BJ (cell line): ENCODE data around the gene SLC6A9. TPM values are rescaled to one million over a fixed set of nuclear protein-coding genes. Genes with fewer than 3 reads are reported as not detected.

Experiments
- CTCF ChIA-PET: fragments of 350-600 bp; formaldehyde crosslinking; extraction: SDS; loops from one replicate; lab custom pipeline; 2021; ENCODE audit warnings: antibody characterized with exemption, inconsistent platforms; lab: Yijun Ruan, JAX
- POLR2A ChIA-PET: fragments of 300-600 bp; sonication (Branson Sonifier 250); formaldehyde crosslinking; extraction: SDS; loops from one replicate; lab custom pipeline; 2021; ENCODE audit warnings: antibody characterized with exemption; lab: Charles Lee
- DNase-seq: peaks from one replicate; pipeline ENCODE4 v3.0.0-alpha.2; 2011; ENCODE audit warnings: low read depth
- H3K27me3 ChIP-seq: 2 replicates; pipeline ENCODE4 v1.6.0; 2011; ENCODE audit warnings: low read length; ENCODE audit not compliant: control insufficient read depth, insufficient read depth
- H3K36me3 ChIP-seq: 2 replicates; pipeline ENCODE4 v1.5.1; 2011; ENCODE audit warnings: low read length; ENCODE audit not compliant: control insufficient read depth, insufficient read depth
- H3K4me3 ChIP-seq: 2 replicates; pipeline ENCODE4 v1.5.1; 2011; ENCODE audit warnings: low read depth, mild to moderate bottlenecking, control low read depth, low read length
- CTCF ChIP-seq: IDR thresholded peaks from 2 replicates; pipeline ENCODE4 v1.5.1; 2011; ENCODE audit warnings: low read depth, mild to moderate bottlenecking, control low read depth, inconsistent platforms, low read length, moderate library complexity; ENCODE audit not compliant: insufficient read depth
- polyA plus RNA-seq: library from polyadenylated mRNA; depleted of rRNA; stranded (reverse); fragments of >200 nt; gene quantifications from 2 replicates; pipeline ENCODE4 v1.2.3, GENCODE V29; 2011

The SLC6A9 gene
- polyA plus RNA-seq, 1 experiment, result 53.9 TPM

GRCh38 chr1:43979261-43979527 lies 52.1 kb downstream of the SLC6A9 start:
- TF ChIP-seq CTCF, result no peak
- peak overlapping the region; percentile 68 for H3K4me3 ChIP-seq
- no peaks in the 10 kb centered on the region for H3K27me3 ChIP-seq
- ChIA-PET POLR2A (no interaction called here), CTCF (interaction anchor here (1.3 kb wide), 1 partner anchor 10 kb away, joined by 3 read pairs; no protein-coding TSS in a partner anchor)
- DNase-seq, result no peak
- peaks cover 12% of the 10 kb centered on the region for H3K36me3 ChIP-seq

- CTCF ChIA-PET, result interaction anchor here (1.0 kb wide), 1 partner anchor 9 kb away, joined by 3 read pairs; the partner anchor contains the start of gene DPH2
- H3K36me3 ChIP-seq, result peaks cover 11% of the 10 kb centered on the region
- POLR2A ChIA-PET, result no interaction called here
- peak within 1 kb of the TSS; percentile 68 for H3K4me3 ChIP-seq
- no peak for DNase-seq
- no peak for TF ChIP-seq CTCF
- no peaks in the 10 kb centered on the region for H3K27me3 ChIP-seq
These were observed 52.6 kb downstream of the SLC6A9 start, which contains the start of gene B4GALT2 for GRCh38 chr1:43978551-43979260. TSS of gene B4GALT2 (plus strand) at chr1:43979210. CDS start at chr1:43981161, 1,951 bp downstream.

- H3K36me3 ChIP-seq, result peaks cover 8% of the 10 kb centered on the region
- no peaks in the 10 kb centered on the region for H3K27me3 ChIP-seq
- no peak for TF ChIP-seq CTCF
- no peak overlapping the region for H3K4me3 ChIP-seq
- no peak for DNase-seq
- POLR2A ChIA-PET, result no interaction called here
- CTCF ChIA-PET, result interaction anchor here (1.0 kb wide), 1 partner anchor 8 kb away, joined by 3 read pairs; the partner anchor contains the start of gene DPH2
These were observed 53.1 kb downstream of the SLC6A9 start for GRCh38 chr1:43978264-43978550.

- ChIA-PET POLR2A (no interaction called here), CTCF (interaction anchor here (1.0 to 1.3 kb wide), 3 partner anchors 8 to 59 kb away, joined by 3 to 4 read pairs (median 3); partner anchors contain the start of gene DPH2)
- H3K27me3 ChIP-seq, result no peaks in the 10 kb centered on the region
- peaks cover 8% of the 10 kb centered on the region for H3K36me3 ChIP-seq
- no peak for TF ChIP-seq CTCF
- DNase-seq, result no peak
- no peak overlapping the region for H3K4me3 ChIP-seq
These were observed 53.6 kb downstream of the SLC6A9 start for GRCh38 chr1:43977376-43978263.

- no peak for DNase-seq
- peaks cover 11% of the 10 kb centered on the region for H3K36me3 ChIP-seq
- no peak overlapping the region for H3K4me3 ChIP-seq
- TF ChIP-seq CTCF, result no peak
- ChIA-PET CTCF (interaction anchor here (1.0 to 1.3 kb wide), 2 partner anchors 43 to 60 kb away, joined by 3 to 4 read pairs; no protein-coding TSS in a partner anchor), POLR2A (no interaction called here)
- H3K27me3 ChIP-seq, result no peaks in the 10 kb centered on the region
These were observed 54.4 kb downstream of the SLC6A9 start for GRCh38 chr1:43976890-43977289.
